Central memory CD8-positive, alpha-beta T cell (primary cell): Measurements from ENCODE around the gene ESCO1.
"Not testable (repeated sequence)": the region's sequence is repeated elsewhere in the genome, so short reads cannot be mapped to it uniquely, and the experiment has no call there.

ENCODE experiments used
- ATAC-seq: fragments of 150-1000 bp; cut with Tn5 transposase; replicated peaks from 2 replicates; pipeline ENCODE4 v1.10.0; 2022; ENCODE audit warnings: mild to moderate bottlenecking, moderate FRiP score, moderate number of reproducible peaks; ENCODE audit not compliant: poor library complexity, severe bottlenecking; ENCODE audit errors: extremely low read depth
- DNase-seq, 2 donors: peaks; one replicate each; pipeline ENCODE4 v3.0.0; 2021; ENCODE audit warnings: low spot score in 2 of 2
- H3K27ac Mint-ChIP-seq: one replicate; pipeline ENCODE4 v1.8.0; 2022; ENCODE audit warnings: low read depth, mild to moderate bottlenecking, moderate library complexity, mixed read lengths
- H3K27me3 Mint-ChIP-seq: one replicate; pipeline ENCODE4 v1.8.0; 2022; ENCODE audit warnings: mixed read lengths
- H3K36me3 Mint-ChIP-seq: one replicate; pipeline ENCODE4 v1.8.0; 2022; ENCODE audit warnings: mild to moderate bottlenecking, moderate library complexity, mixed read lengths; ENCODE audit not compliant: insufficient read depth
- H3K4me1 Mint-ChIP-seq: one replicate; pipeline ENCODE4 v1.8.0; 2022; ENCODE audit warnings: mixed read lengths
- H3K4me3 Mint-ChIP-seq: one replicate; pipeline ENCODE4 v1.8.0; 2022; ENCODE audit warnings: mild to moderate bottlenecking, moderate library complexity, mixed read lengths
- H3K9me3 Mint-ChIP-seq: one replicate; pipeline ENCODE4 v1.8.0; 2022; ENCODE audit warnings: mixed read lengths

The ESCO1 gene

GRCh38 chr18:21600526-21601410, at the start of gene ESCO1:
ESCO1 (minus strand) TSS chr18:21600704; CDS start chr18:21574843, 25,861 bp downstream.
- Mint-ChIP-seq H3K27me3 (no peaks in the 10 kb centered on the region), H3K4me3 (peak within 1 kb of the TSS; percentile 86), H3K4me1 (peaks cover 31% of the 10 kb centered on the region), H3K36me3 (peaks cover 20% of the 10 kb centered on the region), H3K9me3 (no peaks in the 10 kb centered on the region), H3K27ac (peak within 1 kb of the TSS; percentile 95)
- DNase-seq: peak; percentile 88 to 93
- peak; percentile 87 for ATAC-seq

GRCh38 chr18:21640375-21640774, 39.9 kb upstream of the ESCO1 start:
- not testable (repeated sequence) for H3K27me3 Mint-ChIP-seq, H3K4me3 Mint-ChIP-seq, H3K36me3 Mint-ChIP-seq, H3K9me3 Mint-ChIP-seq, ATAC-seq, DNase-seq, H3K4me1 Mint-ChIP-seq
- peak overlapping the region; percentile 51 for H3K27ac Mint-ChIP-seq

GRCh38 chr18:21638822-21639221, 38.3 kb upstream of the ESCO1 start:
- ATAC-seq: no peak
- Mint-ChIP-seq H3K27ac (peak overlapping the region; percentile 20), H3K4me3 (no peak overlapping the region), H3K4me1 (no peaks in the 10 kb centered on the region), H3K27me3 (no peaks in the 10 kb centered on the region), H3K9me3 (no peaks in the 10 kb centered on the region), H3K36me3 (peaks cover 5% of the 10 kb centered on the region)
- no peak for DNase-seq

GRCh38 chr18:21636769-21637168, 36.3 kb upstream of the ESCO1 start:
- peaks cover 7% of the 10 kb centered on the region for H3K36me3 Mint-ChIP-seq
- DNase-seq: no peak
- no peaks in the 10 kb centered on the region for H3K27me3 Mint-ChIP-seq
- H3K9me3 Mint-ChIP-seq: no peaks in the 10 kb centered on the region
- no peak for ATAC-seq
- H3K4me1 Mint-ChIP-seq: no peaks in the 10 kb centered on the region
- H3K27ac Mint-ChIP-seq: no peak overlapping the region
- no peak overlapping the region for H3K4me3 Mint-ChIP-seq

- Mint-ChIP-seq H3K36me3 (peaks cover 22% of the 10 kb centered on the region), H3K27ac (peak overlapping the region; percentile 56)
- ATAC-seq: no peak
Observed at GRCh38 chr18:21634588-21635199, 34.2 kb upstream of the ESCO1 start.

GRCh38 chr18:21632393-21632792, 31.9 kb upstream of the ESCO1 start:
- peaks cover 36% of the 10 kb centered on the region for H3K36me3 Mint-ChIP-seq

More at GRCh38 chr18:21634588-21635199, 34.2 kb upstream of the ESCO1 start:
- Mint-ChIP-seq H3K27me3 (no peaks in the 10 kb centered on the region), H3K4me1 (no peaks in the 10 kb centered on the region), H3K9me3 (no peaks in the 10 kb centered on the region), H3K4me3 (no peak overlapping the region)
- DNase-seq: no peak

GRCh38 chr18:21629089-21629832, 28.8 kb upstream of the ESCO1 start:
- H3K4me1 Mint-ChIP-seq: peaks cover 11% of the 10 kb centered on the region
- peak overlapping the region; percentile 75 for H3K27ac Mint-ChIP-seq
- no peak for ATAC-seq
- H3K4me3 Mint-ChIP-seq: peak overlapping the region; percentile 1
- no peaks in the 10 kb centered on the region for H3K9me3 Mint-ChIP-seq
- no peak for DNase-seq
- H3K36me3 Mint-ChIP-seq: peaks cover 60% of the 10 kb centered on the region
- no peaks in the 10 kb centered on the region for H3K27me3 Mint-ChIP-seq

More at GRCh38 chr18:21632393-21632792, 31.9 kb upstream of the ESCO1 start:
- H3K4me3 Mint-ChIP-seq: no peak overlapping the region
- DNase-seq: no peak
- no peaks in the 10 kb centered on the region for H3K27me3 Mint-ChIP-seq
- ATAC-seq: no peak
- no peaks in the 10 kb centered on the region for H3K9me3 Mint-ChIP-seq
- peaks cover 7% of the 10 kb centered on the region for H3K4me1 Mint-ChIP-seq
- no peak overlapping the region for H3K27ac Mint-ChIP-seq

GRCh38 chr18:21621640-21622039, 21.1 kb upstream of the ESCO1 start:
- H3K27ac Mint-ChIP-seq, H3K4me3 Mint-ChIP-seq, H3K9me3 Mint-ChIP-seq, H3K27me3 Mint-ChIP-seq, DNase-seq, ATAC-seq: not testable (repeated sequence)
- Mint-ChIP-seq H3K4me1 (peaks cover 23% of the 10 kb centered on the region), H3K36me3 (peaks cover 67% of the 10 kb centered on the region)

GRCh38 chr18:21612125-21613039, 11.9 kb upstream of the ESCO1 start, which contains the start of gene SNRPD1:
SNRPD1 (plus strand) TSS chr18:21612314; CDS start chr18:21612430, 116 bp downstream.
- peaks cover 16% of the 10 kb centered on the region for H3K36me3 Mint-ChIP-seq
- DNase-seq (peak; percentile 80 to 85), ATAC-seq (peak; percentile 96)
- H3K27me3 Mint-ChIP-seq: no peaks in the 10 kb centered on the region
- H3K9me3 Mint-ChIP-seq: no peaks in the 10 kb centered on the region
- peaks cover 31% of the 10 kb centered on the region for H3K4me1 Mint-ChIP-seq
- H3K4me3 Mint-ChIP-seq: peak within 1 kb of the TSS; percentile 94
- peak within 1 kb of the TSS; percentile 96 for H3K27ac Mint-ChIP-seq

GRCh38 chr18:21611401-21612124, 11.1 kb upstream of the ESCO1 start:
- H3K9me3 Mint-ChIP-seq, DNase-seq, H3K27me3 Mint-ChIP-seq, ATAC-seq: not testable (repeated sequence)
- Mint-ChIP-seq H3K4me1 (peaks cover 25% of the 10 kb centered on the region), H3K27ac (peak overlapping the region; percentile 96), H3K36me3 (peaks cover 11% of the 10 kb centered on the region), H3K4me3 (peak overlapping the region; percentile 94)

GRCh38 chr18:21605213-21605612, 4.7 kb upstream of the ESCO1 start:
- H3K4me3 Mint-ChIP-seq: peak overlapping the region; percentile 31
- H3K4me1 Mint-ChIP-seq: peaks cover 12% of the 10 kb centered on the region

More at GRCh38 chr18:21605213-21605612, 4.7 kb upstream of the ESCO1 start:
- Mint-ChIP-seq H3K9me3 (no peaks in the 10 kb centered on the region), H3K27me3 (no peaks in the 10 kb centered on the region), H3K27ac (peak overlapping the region; percentile 65), H3K36me3 (peaks cover 12% of the 10 kb centered on the region)
- ATAC-seq: no peak
- no peak for DNase-seq
